Nephron progenitor cell (in vitro differentiated cells): ENCODE measurements around the gene CCR3.

ENCODE experiments used
- DNase-seq: peaks from one replicate; pipeline ENCODE4 v3.0.0; 2021
- H3K27ac Mint-ChIP-seq: 2 replicates; pipeline ENCODE4 v1.8.0; 2021; ENCODE audit warnings: mild to moderate bottlenecking, moderate library complexity, mixed read lengths
- H3K27me3 Mint-ChIP-seq: 2 replicates; pipeline ENCODE4 v1.8.0; 2021; ENCODE audit warnings: mild to moderate bottlenecking, low read depth, mixed read lengths; ENCODE audit not compliant: poor library complexity
- H3K36me3 Mint-ChIP-seq: 2 replicates; pipeline ENCODE4 v1.8.0; 2021; ENCODE audit warnings: low read depth, mixed read lengths
- H3K4me1 Mint-ChIP-seq: 2 replicates; pipeline ENCODE4 v1.8.0; 2021; ENCODE audit warnings: mixed read lengths
- H3K4me3 Mint-ChIP-seq: 2 replicates; pipeline ENCODE4 v1.8.0; 2021; ENCODE audit warnings: mild to moderate bottlenecking, moderate library complexity, mixed read lengths
- H3K9me3 Mint-ChIP-seq: 2 replicates; pipeline ENCODE4 v1.8.0; 2021; ENCODE audit warnings: mild to moderate bottlenecking, moderate library complexity, mixed read lengths
- CTCF ChIP-seq: fragments of 200-600 bp; sonication (generic); IDR thresholded peaks from 2 replicates; pipeline ENCODE4 v1.5.0; 2021; ENCODE audit warnings: antibody characterized with exemption

CCR3 gene

DNA sequence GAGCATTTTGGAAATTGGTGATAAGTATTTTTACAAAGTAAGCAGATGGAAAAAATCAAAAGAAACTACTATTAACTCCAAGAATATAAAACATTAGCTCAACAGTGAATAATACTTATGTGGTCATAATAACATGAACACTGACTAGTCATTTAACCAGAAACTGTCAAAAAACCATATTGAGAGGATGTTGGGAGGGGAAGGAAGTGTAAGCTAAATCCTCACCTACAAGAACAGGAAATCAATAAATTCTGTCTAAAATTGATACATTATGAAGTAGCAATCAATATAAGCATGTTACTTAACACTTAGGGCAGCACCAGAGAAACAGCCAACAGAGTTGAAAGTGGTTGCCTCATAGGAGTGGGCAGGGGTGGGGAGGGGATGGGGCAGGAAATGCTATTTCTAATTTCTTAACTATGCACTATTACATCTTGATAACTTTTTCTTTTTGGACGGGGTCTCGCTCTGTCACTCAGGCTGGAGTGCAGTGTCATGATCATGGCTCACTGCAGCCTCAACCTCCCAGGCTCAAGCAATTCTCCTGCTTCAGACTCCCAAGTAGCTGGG lies 41.7 kb downstream of the CCR3 start:
- Mint-ChIP-seq H3K36me3 (no peaks in the 10 kb centered on the region), H3K9me3 (peaks cover 14% of the 10 kb centered on the region), H3K4me3 (no peak overlapping the region), H3K27me3 (peaks cover 20% of the 10 kb centered on the region), H3K27ac (no peak overlapping the region), H3K4me1 (no peaks in the 10 kb centered on the region)
- no peak for DNase-seq
- no peak for TF ChIP-seq CTCF

DNA sequence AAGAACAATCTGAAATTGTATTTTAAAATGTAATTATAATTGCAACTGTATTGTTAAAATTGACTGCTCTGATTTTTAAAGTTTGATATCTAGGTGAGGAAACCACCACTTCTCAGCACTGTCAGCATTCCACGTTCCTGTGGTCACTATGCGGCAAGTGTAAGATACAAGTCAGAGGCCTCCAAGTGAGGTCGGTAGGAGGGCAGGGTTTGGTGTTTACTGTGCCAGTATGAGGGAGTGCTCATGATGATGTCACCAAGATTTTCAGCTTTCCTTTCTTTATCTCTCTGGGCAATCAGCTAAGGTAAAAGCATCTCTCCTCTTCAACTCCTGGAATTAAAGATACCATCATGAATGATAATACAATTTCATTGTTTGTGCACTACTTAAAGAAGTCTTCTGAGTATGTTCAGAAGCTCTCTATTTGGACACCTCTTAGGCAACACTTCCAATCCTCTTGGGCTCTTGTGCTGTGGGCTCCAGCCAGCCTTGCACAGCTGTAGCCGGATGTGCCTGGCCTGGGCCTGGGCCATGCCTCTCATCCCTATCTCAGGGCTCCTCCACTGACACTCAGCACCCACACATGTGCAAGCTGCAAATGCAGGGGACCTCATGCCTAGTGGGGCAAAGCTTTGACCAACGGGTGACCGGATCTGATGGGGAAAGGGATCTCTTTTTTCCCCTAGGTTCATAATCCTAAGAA lies 42.9 kb downstream of the CCR3 start:
- TF ChIP-seq CTCF: no peak
- Mint-ChIP-seq H3K27ac (no peak overlapping the region), H3K4me3 (no peak overlapping the region), H3K4me1 (no peaks in the 10 kb centered on the region), H3K9me3 (peaks cover 2% of the 10 kb centered on the region), H3K36me3 (no peaks in the 10 kb centered on the region), H3K27me3 (peaks cover 23% of the 10 kb centered on the region)
- no peak for DNase-seq

- H3K4me1 Mint-ChIP-seq: no peaks in the 10 kb centered on the region
- DNase-seq: no peak
- H3K9me3 Mint-ChIP-seq: no peaks in the 10 kb centered on the region
- no peak for TF ChIP-seq CTCF
- H3K27me3 Mint-ChIP-seq: peaks cover 26% of the 10 kb centered on the region
- H3K4me3 Mint-ChIP-seq: no peak overlapping the region
- no peaks in the 10 kb centered on the region for H3K36me3 Mint-ChIP-seq
- no peak overlapping the region for H3K27ac Mint-ChIP-seq
These were observed 43.8 kb downstream of the CCR3 start for GRCh38 chr3:46285931-46286619.

DNA sequence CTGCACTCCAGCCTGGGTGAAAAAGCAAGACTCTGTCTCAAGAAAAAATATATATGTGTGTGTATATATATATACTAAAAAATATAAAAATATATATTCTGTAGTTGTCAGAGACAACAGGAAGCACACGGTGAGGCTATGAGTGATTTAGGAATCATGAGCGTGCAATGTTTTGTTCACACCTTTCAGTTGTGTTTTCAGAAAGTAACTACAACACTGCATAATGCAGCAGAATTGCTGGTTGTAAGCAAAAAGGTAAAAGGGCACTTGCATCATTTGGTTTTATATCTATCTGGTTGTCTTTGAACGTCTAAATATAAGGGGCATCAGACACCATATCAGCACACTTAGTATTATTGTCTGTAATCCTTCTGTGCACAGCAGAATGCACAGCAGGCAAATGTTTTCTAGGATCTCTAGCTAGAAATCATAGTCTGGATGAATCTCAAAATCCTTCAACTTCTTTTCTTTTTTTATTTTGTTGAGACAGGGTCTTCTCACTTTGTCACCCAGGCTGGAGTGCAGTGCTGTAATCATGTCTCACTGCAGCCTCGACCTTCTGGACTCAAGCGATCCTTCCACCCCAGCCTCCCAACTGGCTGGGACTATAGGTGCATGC lies 44.8 kb downstream of the CCR3 start:
- H3K27me3 Mint-ChIP-seq: peaks cover 23% of the 10 kb centered on the region
- no peaks in the 10 kb centered on the region for H3K36me3 Mint-ChIP-seq
- no peaks in the 10 kb centered on the region for H3K4me1 Mint-ChIP-seq
- H3K9me3 Mint-ChIP-seq: no peaks in the 10 kb centered on the region
- DNase-seq: no peak
- H3K4me3 Mint-ChIP-seq: no peak overlapping the region
- TF ChIP-seq CTCF: no peak
- no peak overlapping the region for H3K27ac Mint-ChIP-seq

- Mint-ChIP-seq H3K9me3 (no peaks in the 10 kb centered on the region), H3K27me3 (peaks cover 18% of the 10 kb centered on the region), H3K4me3 (no peak overlapping the region), H3K27ac (no peak overlapping the region), H3K4me1 (no peaks in the 10 kb centered on the region), H3K36me3 (no peaks in the 10 kb centered on the region)
- no peak for TF ChIP-seq CTCF
- DNase-seq: no peak
These were observed 47.3 kb downstream of the CCR3 start for GRCh38 chr3:46289551-46289950.
